GM12892 (cell line): ENCODE results near the gene SEPTIN8.

ENCODE experiments used
- POLR2A ChIP-seq: IDR thresholded peaks from 2 replicates; pipeline ENCODE4 v1.6.1; 2011; ENCODE audit warnings: low read depth, low read length, control low read depth
- POLR2AphosphoS5 ChIP-seq: IDR thresholded peaks from 2 replicates; pipeline ENCODE4 v1.6.1; 2011; ENCODE audit warnings: low read depth, low read length, control low read depth
- TAF1 ChIP-seq: IDR thresholded peaks from 2 replicates; pipeline ENCODE4 v1.6.1; 2011; ENCODE audit warnings: low read depth, mild to moderate bottlenecking, control low read depth, low read length, borderline replicate concordance

- TF ChIP-seq POLR2A, result no peak
- TF ChIP-seq POLR2AphosphoS5, result no peak
- no peak for TF ChIP-seq TAF1
These were observed 39.0 kb upstream of the SEPTIN8 start for GRCh38 chr5:132816083-132816482.
